ENCODE data around the gene CAPN2.

DNA sequence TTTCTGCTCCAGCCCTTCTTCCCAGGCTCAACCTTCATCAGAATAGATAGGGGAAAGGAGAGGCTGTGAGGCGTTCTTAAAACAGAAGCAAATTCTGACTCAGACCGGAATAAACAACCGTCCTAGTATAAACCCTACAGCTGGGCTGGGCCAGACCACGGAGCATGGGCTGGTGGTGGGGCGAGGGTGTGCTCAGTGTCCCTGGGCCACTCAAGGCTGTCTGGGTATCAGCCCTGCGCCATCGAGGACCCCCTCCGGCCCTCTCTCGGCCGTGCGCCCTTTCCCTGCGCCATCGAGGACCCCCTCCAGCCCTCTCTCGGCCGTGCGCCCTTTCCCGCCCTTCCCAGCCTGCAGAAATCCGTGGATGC lies 36.0 kb downstream of the CAPN2 start:
- TF ChIP-seq CTCF (IDR thresholded peaks at IDR 0.05) (no peak), POLR2A (IDR thresholded peaks at IDR 0.05) (no peak)
